Adrenal gland (tissue), 12 donors: ENCODE results near the gene CALU. TPM values are rescaled to one million over a fixed set of nuclear protein-coding genes. Genes with fewer than 3 reads are reported as not detected.

ENCODE experiments used
- DNase-seq, 7 donors: peaks; one replicate each; pipeline ENCODE4 v3.0.0-alpha.2; 2019 to 2020
- H3K27ac ChIP-seq, 5 donors: fragments of 200-600 bp; sonication (generic) in 4 of 5; 1 replicate in 3 of 5; 2 replicates in 2 of 5; pipeline versions ENCODE4 v1.5.1 to v1.8.0; 2016 to 2020; ENCODE audit warnings: mild to moderate bottlenecking in 1 of 5
- H3K27me3 ChIP-seq: fragments of 200-600 bp; 2 replicates; pipeline ENCODE4 v1.8.0; 2021
- H3K36me3 ChIP-seq, 2 donors: fragments of 200-600 bp; replicated peaks in 1 of 2; 1 replicate in 1 of 2; 2 replicates in 1 of 2; pipeline versions ENCODE4 v1.5.1 to v1.8.0; 2018 to 2022
- H3K4me1 ChIP-seq, 2 donors: fragments of 200-600 bp; replicated peaks in 1 of 2; 1 replicate in 1 of 2; 2 replicates in 1 of 2; pipeline versions ENCODE4 v1.5.1 to v1.8.0; 2018 to 2021
- H3K4me3 ChIP-seq, 4 donors: fragments of 200-600 bp; sonication (generic) in 3 of 4; one replicate each; pipeline ENCODE4 v1.5.1; 2016 to 2018
- H3K9me3 ChIP-seq, 3 donors: fragments of 200-600 bp; sonication (generic) in 1 of 3; replicated peaks in 1 of 3; 1 replicate in 2 of 3; 2 replicates in 1 of 3; pipeline versions ENCODE4 v1.5.1 to v1.8.0; 2016 to 2021
- POLR2A ChIP-seq, 2 donors: fragments of 450-650 bp; IDR thresholded peaks; one replicate each; pipeline ENCODE4 v1.6.1; 2017; ENCODE audit warnings: antibody characterized with exemption in 2 of 2, mild to moderate bottlenecking in 2 of 2, moderate library complexity in 1 of 2
- WGBS, 4 donors: extraction: QIAGEN DNeasy Blood & Tissue Kit in 2 of 4; methylation state at CpG; one replicate each; pipeline versions ENCODE4 v1.1.5 to v1.1.7; 2013 to 2017; 5-methylcytosine and 5-hydroxymethylcytosine counted together
- intact Hi-C, 2 donors: fragments of 100-400 bp; cut with DNase I; formaldehyde crosslinking; loops; one replicate each; pipeline versions ENCODE4 v1.14.1 to v1.15.0; 2022 to 2023
- polyA plus RNA-seq, 3 donors: library from polyadenylated mRNA; stranded (reverse); fragments of 200-250 nt in 2 of 3; fragments of 350-450 nt in 1 of 3; fragmentation: Illumina TruSeq in 1 of 3; extraction: RNeasy Lipid Tissue Mini Kit (QIAGEN cat#74804) in 1 of 3; gene quantifications; one replicate each; pipeline ENCODE4 v1.2.3, GENCODE V29; 2013 to 2014
- total RNA-seq, 9 donors: library from RNA; depleted of rRNA in 4 of 9; stranded (reverse); fragments of >200 nt in 4 of 9; fragments of 120-200 nt in 1 of 9; fragmentation: NEBNext Ultra II Directional in 1 of 9; extraction: Animal tissue kit (Norgen Biotek cat#: 25700) in 1 of 9; gene quantifications; one replicate each; pipeline versions ENCODE4 v1.1.0 to v1.2.4, GENCODE V29; 2013 to 2023
- TF ChIP-seq, protein P1 (sequence below), 6 experiments: fragments of 450-650 bp in 4 of 6; fragments of 200-600 bp in 2 of 6; sonication (generic) in 1 of 6; IDR thresholded peaks; 1 replicate in 5 of 6; 2 replicates in 1 of 6; pipeline versions ENCODE4 v1.5.1 to v1.8.0; 2016 to 2021; ENCODE audit warnings: antibody characterized with exemption in 6 of 6, mild to moderate bottlenecking in 2 of 6, moderate library complexity in 1 of 6
- donor health status: healthy with polysubstance abuse.
- donor health status: Bipolar disorder and iron deficiency.
- donor health status: DM: yes; HTN: yes; CAD: no.
- donor health status: DM: no; HTN: no; CAD: no.
- donor health status: DM: no; HTN: no; CAD: no.
- donor health status: DM: yes; HTN: yes; CAD: no.

Gene CALU
- total and polyA plus RNA-seq, 12 donors = 16.0 to 199 (median 86.9) TPM

DNA sequence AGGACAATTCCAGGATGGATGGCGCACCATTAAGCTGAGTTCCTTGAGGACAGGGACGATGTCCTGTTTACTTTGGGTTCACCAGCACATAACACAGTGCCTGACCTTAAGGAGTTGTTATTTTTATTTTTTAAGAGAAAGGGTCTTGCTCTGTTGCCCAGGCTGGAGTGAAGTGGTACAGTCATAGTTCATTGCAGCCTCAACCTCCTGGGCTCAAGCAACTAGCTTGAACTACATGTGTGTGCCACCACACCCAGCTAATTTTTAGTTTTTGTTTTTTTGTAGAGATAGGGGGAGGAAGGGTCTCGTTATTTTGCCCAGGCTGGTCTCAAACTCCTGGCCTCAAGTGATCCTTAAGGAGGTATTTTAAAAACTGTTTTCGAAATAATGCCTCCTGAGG is 1.7 kb upstream of the CALU start:
- H3K36me3 ChIP-seq = no peaks in the 10 kb centered on the region
- WGBS, 4 donors = 77 to 96% (median 88%) methylated on average over 4 of the region's 4 CpGs
- intact Hi-C loops = no loop called here
- no peaks in the 10 kb centered on the region for H3K27me3 ChIP-seq
- TF ChIP-seq, protein P1, sequence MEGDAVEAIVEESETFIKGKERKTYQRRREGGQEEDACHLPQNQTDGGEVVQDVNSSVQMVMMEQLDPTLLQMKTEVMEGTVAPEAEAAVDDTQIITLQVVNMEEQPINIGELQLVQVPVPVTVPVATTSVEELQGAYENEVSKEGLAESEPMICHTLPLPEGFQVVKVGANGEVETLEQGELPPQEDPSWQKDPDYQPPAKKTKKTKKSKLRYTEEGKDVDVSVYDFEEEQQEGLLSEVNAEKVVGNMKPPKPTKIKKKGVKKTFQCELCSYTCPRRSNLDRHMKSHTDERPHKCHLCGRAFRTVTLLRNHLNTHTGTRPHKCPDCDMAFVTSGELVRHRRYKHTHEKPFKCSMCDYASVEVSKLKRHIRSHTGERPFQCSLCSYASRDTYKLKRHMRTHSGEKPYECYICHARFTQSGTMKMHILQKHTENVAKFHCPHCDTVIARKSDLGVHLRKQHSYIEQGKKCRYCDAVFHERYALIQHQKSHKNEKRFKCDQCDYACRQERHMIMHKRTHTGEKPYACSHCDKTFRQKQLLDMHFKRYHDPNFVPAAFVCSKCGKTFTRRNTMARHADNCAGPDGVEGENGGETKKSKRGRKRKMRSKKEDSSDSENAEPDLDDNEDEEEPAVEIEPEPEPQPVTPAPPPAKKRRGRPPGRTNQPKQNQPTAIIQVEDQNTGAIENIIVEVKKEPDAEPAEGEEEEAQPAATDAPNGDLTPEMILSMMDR (IDR thresholded peaks at IDR 0.05) = no peak
- TF ChIP-seq POLR2A (IDR thresholded peaks at IDR 0.05) = no peak
- H3K4me3 ChIP-seq = no peak overlapping the region
- DNase-seq = no peak
- no peak overlapping the region for H3K27ac ChIP-seq
- H3K4me1 ChIP-seq = peaks cover 19 to 31% of the 10 kb centered on the region in 2 donors
- H3K9me3 ChIP-seq = no peaks in the 10 kb centered on the region

GRCh38 chr7:128737867-128738385 is 1.2 kb upstream of the CALU start:
- Histone ChIP-seq H3K9me3 (no peaks in the 10 kb centered on the region), H3K36me3 (no peaks in the 10 kb centered on the region), H3K4me3 (no peak overlapping the region), H3K4me1 (peaks cover 19 to 31% of the 10 kb centered on the region in 2 donors), H3K27ac (peak overlapping the region in 1 of 5 donors; percentile 93), H3K27me3 (no peaks in the 10 kb centered on the region)
- TF ChIP-seq, protein P1 (IDR thresholded peaks at IDR 0.05) = no peak
- no peak for TF ChIP-seq POLR2A (IDR thresholded peaks at IDR 0.05)
- no peak for DNase-seq
- WGBS, 4 donors = 14 to 26% (median 25%) methylated on average over 1 of the region's 1 CpG
- intact Hi-C loops = no loop called here

DNA sequence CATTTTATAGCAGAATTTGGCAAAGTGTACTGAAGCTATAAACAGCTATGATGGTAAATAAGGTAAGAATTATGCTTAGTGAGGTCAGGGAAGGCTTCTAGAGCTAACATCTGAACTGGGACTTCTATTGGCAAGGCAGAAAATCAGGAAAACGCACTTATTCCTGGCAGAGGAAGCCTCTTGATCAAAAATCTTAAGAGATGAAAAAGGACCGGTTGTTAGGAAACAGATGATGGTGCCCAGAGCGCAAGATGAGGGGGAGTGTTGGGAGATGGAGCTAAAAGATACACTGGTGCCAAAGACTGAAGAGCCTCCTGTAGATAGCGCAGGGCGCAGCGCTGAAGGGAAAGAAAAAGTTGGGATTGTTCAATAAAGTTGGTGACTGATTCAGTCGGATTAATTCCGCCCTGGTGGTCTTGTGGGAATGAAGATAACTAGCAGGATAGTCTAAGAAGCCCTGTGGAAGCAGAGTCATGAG is 550 bp upstream of the CALU start:
- H3K4me1 ChIP-seq = peaks cover 19 to 31% of the 10 kb centered on the region in 2 donors
- TF ChIP-seq POLR2A (IDR thresholded peaks at IDR 0.05) = no peak
- TF ChIP-seq, protein P1 (IDR thresholded peaks at IDR 0.05) = no peak
- no peaks in the 10 kb centered on the region for H3K9me3 ChIP-seq
- WGBS, 4 donors = 1 to 3% (median 2%) methylated on average over 8 of the region's 8 CpGs
- intact Hi-C loops = no loop called here
- DNase-seq = no peak
- peak overlapping the region in 2 of 4 donors; percentile 86 to 92 for H3K4me3 ChIP-seq
- no peaks in the 10 kb centered on the region for H3K27me3 ChIP-seq
- H3K36me3 ChIP-seq = no peaks in the 10 kb centered on the region
- H3K27ac ChIP-seq = peak overlapping the region; percentile 71 to 97 (median 93)

DNA sequence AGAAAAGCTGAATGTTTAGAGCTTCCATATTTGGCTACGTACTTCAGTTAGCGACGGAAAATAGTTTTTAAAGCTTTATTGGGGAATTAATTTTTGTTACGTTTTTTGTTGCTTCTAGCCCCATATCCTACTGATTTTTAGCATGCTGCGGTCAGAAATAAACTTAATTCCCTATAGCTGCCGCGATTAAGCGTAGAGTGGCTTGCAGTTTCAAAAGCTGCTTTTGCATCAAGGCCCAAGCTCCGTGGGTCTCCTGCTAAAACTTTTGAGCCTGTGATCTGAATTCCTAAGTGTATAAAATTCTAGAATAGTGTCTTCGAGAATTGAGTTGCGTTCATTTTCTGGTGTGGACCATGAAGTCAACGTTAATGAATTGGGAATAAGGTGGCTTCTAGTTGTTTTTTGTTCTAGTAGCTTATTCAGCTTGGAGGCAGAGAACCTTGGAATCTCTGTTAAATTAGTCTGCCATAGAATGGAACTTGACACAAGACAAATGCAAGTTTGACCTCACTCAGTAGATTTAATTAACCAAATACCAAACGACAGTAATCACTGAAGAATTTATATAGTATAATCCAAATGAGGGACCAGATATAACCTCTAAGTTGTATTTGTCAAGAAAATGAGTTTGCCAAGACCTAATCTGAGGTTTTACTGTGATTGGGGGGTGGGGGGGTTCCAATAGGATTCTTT is 977 bp downstream of the CALU start:
- no peaks in the 10 kb centered on the region for H3K36me3 ChIP-seq
- WGBS, 4 donors = 5 to 8% (median 6%) methylated on average over 13 of the region's 13 CpGs
- peak overlapping the region; percentile 77 to 97 (median 93) for H3K27ac ChIP-seq
- intact Hi-C loops = no loop called here
- H3K9me3 ChIP-seq = no peaks in the 10 kb centered on the region
- no peak for DNase-seq
- peaks cover 19 to 38% of the 10 kb centered on the region in 2 donors for H3K4me1 ChIP-seq
- H3K27me3 ChIP-seq = no peaks in the 10 kb centered on the region
- peak overlapping the region in 3 of 4 donors; percentile 86 to 100 (median 92) for H3K4me3 ChIP-seq
- TF ChIP-seq, protein P1 (IDR thresholded peaks at IDR 0.05) = no peak
- TF ChIP-seq POLR2A (IDR thresholded peaks at IDR 0.05) = no peak
